Parietal lobe (tissue), 2 donors: ENCODE measurements around the gene GRIN3B. TPM values are rescaled to one million over a fixed set of nuclear protein-coding genes. Genes with fewer than 3 reads are reported as not detected.

Source experiments
- small RNA-seq: library from RNA; depleted of rRNA; stranded (forward); fragments of <200 nt; gene quantifications from one replicate; pipeline ENCODE3, GENCODE V24; 2014; ENCODE audit warnings: low replicate concordance
- total RNA-seq: library from RNA; depleted of rRNA; stranded (reverse); fragments of >200 nt; gene quantifications from one replicate; pipeline ENCODE4 v1.2.3, GENCODE V29; 2014

GRIN3B gene
- total RNA-seq, result not detected

GRCh38 chr19:1000095-1000494 lies at the start of gene GRIN3B:
Gene GRIN3B (plus strand): TSS chr19:1000419. CDS start chr19:1000438, 19 bp downstream.

DNA sequence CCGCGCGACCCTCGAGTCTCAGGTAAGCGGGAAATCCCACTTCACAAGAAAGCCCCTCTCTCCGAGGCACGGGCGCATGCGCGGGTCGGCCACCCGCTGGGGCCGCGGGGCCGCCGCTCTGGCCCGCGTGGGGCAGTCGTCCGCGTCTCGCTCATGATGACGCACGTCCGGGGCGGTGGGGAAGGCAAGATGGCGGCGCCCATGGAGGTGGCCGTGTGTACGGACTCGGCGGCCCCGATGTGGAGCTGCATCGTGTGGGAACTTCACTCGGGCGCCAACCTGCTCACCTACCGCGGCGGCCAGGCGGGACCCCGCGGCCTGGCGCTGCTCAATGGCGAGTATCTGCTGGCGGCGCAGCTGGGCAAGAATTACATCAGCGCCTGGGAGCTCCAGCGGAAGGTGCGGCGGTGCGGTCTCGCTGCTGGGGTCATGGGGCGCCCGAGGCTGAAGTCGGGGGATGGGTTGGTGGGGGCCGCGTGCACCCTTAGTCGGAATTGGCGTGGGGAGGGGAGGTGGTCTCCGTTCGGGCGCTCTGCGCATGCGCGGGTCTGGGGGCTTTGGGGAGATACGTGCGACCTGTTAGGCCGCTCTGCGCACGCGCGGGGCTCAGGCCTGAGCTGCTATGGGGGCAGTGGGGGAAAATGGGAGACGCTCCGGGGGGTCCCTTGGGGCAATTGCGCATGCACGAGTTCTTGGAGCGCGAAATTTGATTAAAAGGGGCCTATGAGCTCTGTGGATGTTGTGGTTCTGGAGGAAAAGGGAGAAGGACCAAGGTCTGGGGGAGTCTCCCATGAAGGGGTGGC lies 15.9 kb upstream of the GRIN3B start, which contains the start of gene WDR18:
WDR18 (plus strand) TSS at position 181 of the 803 bp plus-strand sequence; CDS start at position 190, 9 bp downstream.

DNA sequence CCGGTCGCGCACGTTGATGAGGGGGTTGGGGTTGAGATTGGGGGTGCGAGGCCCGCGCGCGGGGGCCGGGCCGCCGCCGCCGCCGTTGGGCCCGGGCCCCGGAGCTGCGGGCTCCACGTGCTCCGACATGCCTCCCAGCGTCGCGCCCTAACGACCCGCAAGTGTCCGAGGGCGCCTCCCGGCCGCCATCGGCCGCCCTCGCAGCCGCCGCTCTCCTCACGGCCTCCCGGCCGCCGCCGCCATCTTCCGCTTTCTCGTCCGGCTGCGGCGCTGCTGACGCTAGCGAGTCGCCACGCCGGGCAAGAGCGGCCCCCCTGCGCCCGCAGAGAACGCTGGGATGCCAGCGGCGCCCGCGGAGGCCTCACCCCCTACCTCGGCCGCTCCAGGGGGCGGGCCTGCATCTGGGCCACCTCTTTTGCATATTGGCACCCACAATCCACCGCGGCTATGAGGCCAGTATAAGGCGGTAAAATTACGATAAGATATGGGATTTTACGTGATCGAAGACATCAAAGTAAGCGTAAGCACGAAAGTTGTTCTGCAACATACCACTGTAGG lies 20.7 kb downstream of the GRIN3B start, which contains the start of gene TMEM259:
TMEM259 (minus strand) TSS at position 256 of the 558 bp plus-strand sequence; CDS start at position 129, 127 bp downstream.

DNA sequence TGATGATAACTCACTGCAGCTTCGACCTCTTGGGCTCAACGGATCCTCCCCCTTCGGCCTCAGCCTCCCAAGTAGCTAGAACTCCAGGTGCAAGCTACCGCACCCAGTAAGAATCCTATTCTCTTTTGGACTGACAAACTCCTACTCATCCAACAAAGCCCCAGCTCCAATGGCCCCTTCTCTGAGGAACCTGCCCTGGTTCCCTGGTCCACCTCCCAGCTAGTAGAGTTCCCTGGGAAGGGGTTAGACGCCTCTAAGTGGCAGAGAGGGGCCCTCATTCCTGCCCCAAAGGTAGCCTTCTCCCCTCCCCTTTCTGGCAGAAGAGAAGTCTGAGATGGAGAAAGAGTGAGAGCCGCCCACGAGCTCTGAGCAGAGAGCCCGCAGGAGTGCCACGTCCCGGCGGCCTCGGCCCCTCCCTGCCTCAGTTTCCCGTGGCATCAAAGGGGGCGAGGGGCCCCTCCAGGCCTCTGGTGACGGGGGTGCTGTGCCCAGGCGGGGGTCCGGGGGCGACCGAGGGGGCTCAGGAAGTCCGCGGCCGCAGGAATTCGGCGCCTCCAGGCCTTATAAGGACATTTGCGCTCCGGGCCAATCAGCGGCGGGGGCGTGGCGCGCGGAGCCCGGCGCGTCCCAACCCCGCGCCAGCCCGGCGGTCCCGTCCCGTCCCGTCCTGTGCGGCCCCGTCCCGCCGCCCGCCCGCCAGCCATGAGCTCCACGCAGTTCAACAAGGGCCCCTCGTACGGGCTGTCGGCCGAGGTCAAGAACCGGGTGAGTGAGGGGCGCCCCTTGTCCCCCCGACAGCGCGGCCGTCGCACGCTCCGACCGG lies 26.0 kb downstream of the GRIN3B start, which contains the start of gene CNN2:
CNN2 (plus strand) TSS at position 649 of the 823 bp plus-strand sequence; CDS start at position 703, 54 bp downstream.

DNA sequence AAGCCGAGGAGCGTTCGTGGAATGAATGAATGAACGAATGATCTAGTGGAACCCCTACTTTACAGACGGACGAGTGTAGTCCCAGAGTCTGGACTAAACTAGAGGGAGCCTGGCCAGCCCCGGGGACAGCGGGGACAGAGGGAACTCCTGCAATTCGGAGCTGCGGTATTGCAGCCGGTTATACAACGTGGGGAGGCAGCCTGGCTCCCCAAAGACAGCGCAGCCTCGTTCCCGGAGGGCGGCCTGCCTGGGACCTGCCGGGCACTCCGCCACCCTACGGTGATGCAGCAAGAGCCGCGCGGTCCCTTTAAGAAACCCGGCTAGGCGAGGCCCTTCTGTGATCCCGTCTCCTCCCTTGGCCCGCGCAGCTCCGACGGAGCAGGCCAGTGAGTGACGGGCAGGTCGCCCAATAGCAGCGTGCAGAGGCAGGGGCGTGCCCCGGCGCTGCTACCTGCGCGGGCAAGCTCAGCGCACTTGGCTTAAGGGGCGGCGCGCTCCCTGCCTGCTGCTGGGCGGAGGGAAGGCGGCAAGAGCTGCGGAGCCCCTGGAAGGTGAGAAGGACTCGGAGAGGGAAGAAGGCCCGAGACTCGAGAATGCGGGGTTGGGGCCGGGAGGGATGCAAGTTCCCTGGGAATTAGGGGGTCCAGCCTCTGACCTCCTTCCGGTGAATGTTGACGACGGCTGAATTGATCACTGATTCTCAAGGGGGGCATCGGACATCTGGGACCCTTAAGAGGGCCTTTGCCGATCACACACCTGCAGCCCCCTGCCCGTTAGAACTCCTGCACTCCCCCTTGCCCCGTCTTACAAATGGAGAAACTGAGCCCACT lies 39.6 kb downstream of the GRIN3B start, which contains the start of gene ABCA7:
ABCA7 (plus strand) TSS at position 462 of the 830 bp plus-strand sequence. CDS start 1,255 bp downstream, outside the sequence.

Small RNAs within 50 kb of the gene (small RNA-seq; reads per million reads assigned to genes)
- not detected for gene RNU6-2

Other genes with a start within 250 kb of the GRIN3B start
- not detected for gene MISP, start 249.3 kb upstream of the GRIN3B start, total RNA-seq
- gene PTBP1, start 203.0 kb upstream of the GRIN3B start, total RNA-seq, result 60.7 TPM
- gene PLPPR3, start 178.5 kb upstream of the GRIN3B start, total RNA-seq, result 98.3 TPM
- gene AZU1, start 172.6 kb upstream of the GRIN3B start, total RNA-seq, result 0.94 TPM
- gene PRTN3, start 159.4 kb upstream of the GRIN3B start, total RNA-seq, result 0.94 TPM
- not detected for gene ELANE, start 148.1 kb upstream of the GRIN3B start, total RNA-seq
- gene CFD, start 140.8 kb upstream of the GRIN3B start, total RNA-seq, result 0.31 TPM
- gene MED16, start 107.2 kb upstream of the GRIN3B start, total RNA-seq, result 35.4 TPM
- not detected for gene RNU6-9, start 106.9 kb upstream of the GRIN3B start, total RNA-seq
- gene R3HDM4, start 87.2 kb upstream of the GRIN3B start, total RNA-seq, result 29.1 TPM
- gene KISS1R, start 83.1 kb upstream of the GRIN3B start, total RNA-seq, result not detected
- gene ARID3A, start 74.4 kb upstream of the GRIN3B start, total RNA-seq, result 11.3 TPM
- gene WDR18, start 16.1 kb upstream of the GRIN3B start, total RNA-seq, result 36.0 TPM
- 59.8 TPM for gene TMEM259, start 20.7 kb downstream of the GRIN3B start, total RNA-seq
- not detected for gene RNU6-2, start 21.1 kb downstream of the GRIN3B start, total RNA-seq
- 6.3 TPM for gene CNN2, start 26.2 kb downstream of the GRIN3B start, total RNA-seq
- gene ABCA7, start 39.7 kb downstream of the GRIN3B start, total RNA-seq, result 4.4 TPM
- gene ARHGAP45, start 66.7 kb downstream of the GRIN3B start, total RNA-seq, result 2.8 TPM
- 37.6 TPM for gene POLR2E, start 95.0 kb downstream of the GRIN3B start, total RNA-seq
- 107 TPM for gene GPX4, start 103.6 kb downstream of the GRIN3B start, total RNA-seq
- gene SBNO2, start 173.8 kb downstream of the GRIN3B start, total RNA-seq, result 8.1 TPM
- 43.2 TPM for gene STK11, start 205.4 kb downstream of the GRIN3B start, total RNA-seq
- gene CBARP, start 237.6 kb downstream of the GRIN3B start, total RNA-seq, result 15.3 TPM
- gene ATP5F1D, start 241.3 kb downstream of the GRIN3B start, total RNA-seq, result 15.7 TPM
- gene MIDN, start 248.2 kb downstream of the GRIN3B start, total RNA-seq, result 24.4 TPM